Chondrocyte (in vitro differentiated cells): ENCODE measurements around the gene TNFSF9. TPM values are rescaled to one million over a fixed set of nuclear protein-coding genes. Genes with fewer than 3 reads are reported as not detected.

Experiments
- DNase-seq: peaks from one replicate; pipeline ENCODE4 v3.0.0; 2021; ENCODE audit warnings: mixed read lengths, low spot score
- H3K27ac Mint-ChIP-seq: one replicate; pipeline ENCODE4 v1.8.0; 2021; ENCODE audit warnings: mild to moderate bottlenecking, moderate library complexity, mixed read lengths; ENCODE audit not compliant: unreplicated experiment
- H3K27me3 Mint-ChIP-seq: 2 replicates; pipeline ENCODE4 v1.8.0; 2021; ENCODE audit warnings: low read depth, mixed read lengths
- H3K36me3 Mint-ChIP-seq: 2 replicates; pipeline ENCODE4 v1.8.0; 2021; ENCODE audit warnings: low read depth, mixed read lengths
- H3K4me1 Mint-ChIP-seq: 2 replicates; pipeline ENCODE4 v1.8.0; 2021; ENCODE audit warnings: low read depth, mild to moderate bottlenecking, mixed read lengths
- H3K4me3 Mint-ChIP-seq: one replicate; pipeline ENCODE4 v1.8.0; 2021; ENCODE audit warnings: mild to moderate bottlenecking, moderate library complexity, mixed read lengths; ENCODE audit not compliant: unreplicated experiment
- H3K9me3 Mint-ChIP-seq: 2 replicates; pipeline ENCODE4 v1.8.0; 2021; ENCODE audit warnings: low read depth, mixed read lengths
- total RNA-seq: library from RNA; stranded (reverse); gene quantifications from 3 replicates; pipeline ENCODE4 v1.2.1, GENCODE V29; 2021
- TF ChIP-seq, protein P1 (sequence below): fragments of 200-600 bp; sonication (generic); IDR thresholded peaks from 2 replicates; pipeline ENCODE4 v1.5.0; 2021; ENCODE audit warnings: antibody characterized with exemption, mild to moderate bottlenecking, moderate library complexity

Gene TNFSF9
- total RNA-seq, 1 donor from 2014 or later: 5.9 TPM

DNA sequence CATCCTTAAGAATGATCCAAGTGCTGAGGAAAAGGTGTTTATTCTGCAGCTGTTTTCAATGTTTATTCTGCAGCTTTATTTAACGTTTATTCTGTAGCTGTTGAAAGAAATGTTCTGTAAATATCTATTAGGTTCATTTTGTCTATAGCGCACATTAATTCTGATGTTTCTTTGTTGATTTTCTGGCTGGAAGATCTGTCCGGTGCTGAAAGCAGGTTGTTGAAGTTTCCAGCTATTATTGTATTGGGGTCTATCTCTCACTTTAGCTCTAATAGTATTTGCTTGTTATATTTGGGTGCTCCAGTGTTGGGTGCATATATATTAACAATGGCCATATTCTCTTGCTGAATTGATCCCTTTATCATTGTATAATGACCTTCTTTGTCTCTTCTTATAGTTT lies 39.9 kb downstream of the TNFSF9 start:
- H3K27me3 Mint-ChIP-seq: peaks cover 17% of the 10 kb centered on the region
- H3K36me3 Mint-ChIP-seq: peaks cover 3% of the 10 kb centered on the region
- no peak for DNase-seq
- TF ChIP-seq, protein P1, sequence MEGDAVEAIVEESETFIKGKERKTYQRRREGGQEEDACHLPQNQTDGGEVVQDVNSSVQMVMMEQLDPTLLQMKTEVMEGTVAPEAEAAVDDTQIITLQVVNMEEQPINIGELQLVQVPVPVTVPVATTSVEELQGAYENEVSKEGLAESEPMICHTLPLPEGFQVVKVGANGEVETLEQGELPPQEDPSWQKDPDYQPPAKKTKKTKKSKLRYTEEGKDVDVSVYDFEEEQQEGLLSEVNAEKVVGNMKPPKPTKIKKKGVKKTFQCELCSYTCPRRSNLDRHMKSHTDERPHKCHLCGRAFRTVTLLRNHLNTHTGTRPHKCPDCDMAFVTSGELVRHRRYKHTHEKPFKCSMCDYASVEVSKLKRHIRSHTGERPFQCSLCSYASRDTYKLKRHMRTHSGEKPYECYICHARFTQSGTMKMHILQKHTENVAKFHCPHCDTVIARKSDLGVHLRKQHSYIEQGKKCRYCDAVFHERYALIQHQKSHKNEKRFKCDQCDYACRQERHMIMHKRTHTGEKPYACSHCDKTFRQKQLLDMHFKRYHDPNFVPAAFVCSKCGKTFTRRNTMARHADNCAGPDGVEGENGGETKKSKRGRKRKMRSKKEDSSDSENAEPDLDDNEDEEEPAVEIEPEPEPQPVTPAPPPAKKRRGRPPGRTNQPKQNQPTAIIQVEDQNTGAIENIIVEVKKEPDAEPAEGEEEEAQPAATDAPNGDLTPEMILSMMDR: no peak
- H3K27ac Mint-ChIP-seq: no peak overlapping the region
- no peak overlapping the region for H3K4me3 Mint-ChIP-seq
- no peaks in the 10 kb centered on the region for H3K4me1 Mint-ChIP-seq
- peaks cover 12% of the 10 kb centered on the region for H3K9me3 Mint-ChIP-seq

DNA sequence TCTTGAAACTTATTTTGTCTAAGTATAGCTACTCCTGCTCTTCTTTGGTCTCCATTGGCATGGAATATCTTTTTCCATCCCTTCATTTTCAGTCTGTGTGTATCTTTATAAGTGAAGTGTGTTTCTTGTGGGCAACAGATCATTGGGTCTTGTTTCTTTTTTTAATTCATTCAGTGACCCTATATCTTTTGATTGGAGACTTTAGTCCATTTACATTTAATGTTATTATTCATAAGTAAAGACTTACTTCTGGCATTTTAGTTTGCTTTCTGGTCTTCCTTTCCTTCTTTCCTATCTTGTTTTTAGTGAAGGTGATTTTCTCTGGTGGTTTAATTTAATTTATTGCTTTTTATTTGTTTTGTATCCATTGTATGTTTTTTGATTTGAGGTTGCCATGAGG lies 40.3 kb downstream of the TNFSF9 start:
- Mint-ChIP-seq H3K4me1 (no peaks in the 10 kb centered on the region), H3K9me3 (peaks cover 12% of the 10 kb centered on the region), H3K27ac (no peak overlapping the region), H3K27me3 (peaks cover 17% of the 10 kb centered on the region), H3K36me3 (peaks cover 3% of the 10 kb centered on the region), H3K4me3 (no peak overlapping the region)
- DNase-seq: no peak
- TF ChIP-seq, protein P1: no peak

DNA sequence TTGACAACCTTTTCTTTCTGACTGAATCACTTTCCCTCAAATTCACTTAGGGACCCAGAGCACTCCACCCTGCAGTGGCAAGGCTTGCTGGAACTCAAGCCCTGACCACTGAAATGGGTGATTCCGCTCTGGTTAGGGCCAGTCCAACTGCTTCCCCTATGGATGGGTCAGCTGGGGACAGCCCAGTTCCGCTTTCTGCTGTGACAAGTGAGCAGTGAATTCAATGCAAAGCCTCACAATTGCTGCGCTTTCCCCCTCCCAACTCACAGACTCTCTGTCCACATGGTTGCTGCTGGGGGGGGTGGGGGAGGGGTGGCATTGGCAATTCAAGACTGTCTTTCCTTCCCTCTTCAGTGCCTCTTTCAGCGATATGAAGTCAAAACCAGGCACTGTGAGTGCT lies 41.4 kb downstream of the TNFSF9 start:
- peaks cover 17% of the 10 kb centered on the region for H3K27me3 Mint-ChIP-seq

DNA sequence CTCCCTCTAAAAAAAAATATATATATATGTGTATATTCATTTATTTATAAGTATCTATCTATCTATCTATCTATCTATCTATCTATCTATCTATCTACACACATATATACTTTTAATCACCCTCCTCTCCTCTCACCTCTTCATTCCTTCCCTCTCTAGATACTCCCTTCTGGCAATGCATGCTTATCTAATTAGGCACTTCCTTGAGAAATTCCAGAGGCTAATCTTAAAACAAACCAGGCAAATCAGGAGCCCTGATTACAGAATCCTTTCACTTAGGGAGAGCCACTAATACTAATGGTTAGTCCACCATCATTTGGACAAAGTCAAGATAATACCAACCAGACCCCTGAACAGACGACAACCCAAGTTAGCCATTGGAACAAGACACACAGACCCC lies 42.5 kb downstream of the TNFSF9 start:
- DNase-seq: no peak
- TF ChIP-seq, protein P1: no peak
- H3K4me3 Mint-ChIP-seq: no peak overlapping the region
- no peaks in the 10 kb centered on the region for H3K4me1 Mint-ChIP-seq
- no peak overlapping the region for H3K27ac Mint-ChIP-seq
- H3K36me3 Mint-ChIP-seq: peaks cover 3% of the 10 kb centered on the region
- H3K9me3 Mint-ChIP-seq: peaks cover 7% of the 10 kb centered on the region
- peaks cover 11% of the 10 kb centered on the region for H3K27me3 Mint-ChIP-seq

More for the DNA sequence above, 41.4 kb downstream of the TNFSF9 start:
- Mint-ChIP-seq H3K27ac (no peak overlapping the region), H3K36me3 (peaks cover 3% of the 10 kb centered on the region), H3K4me1 (no peaks in the 10 kb centered on the region), H3K9me3 (peaks cover 7% of the 10 kb centered on the region), H3K4me3 (no peak overlapping the region)
- TF ChIP-seq, protein P1: no peak
- DNase-seq: no peak

DNA sequence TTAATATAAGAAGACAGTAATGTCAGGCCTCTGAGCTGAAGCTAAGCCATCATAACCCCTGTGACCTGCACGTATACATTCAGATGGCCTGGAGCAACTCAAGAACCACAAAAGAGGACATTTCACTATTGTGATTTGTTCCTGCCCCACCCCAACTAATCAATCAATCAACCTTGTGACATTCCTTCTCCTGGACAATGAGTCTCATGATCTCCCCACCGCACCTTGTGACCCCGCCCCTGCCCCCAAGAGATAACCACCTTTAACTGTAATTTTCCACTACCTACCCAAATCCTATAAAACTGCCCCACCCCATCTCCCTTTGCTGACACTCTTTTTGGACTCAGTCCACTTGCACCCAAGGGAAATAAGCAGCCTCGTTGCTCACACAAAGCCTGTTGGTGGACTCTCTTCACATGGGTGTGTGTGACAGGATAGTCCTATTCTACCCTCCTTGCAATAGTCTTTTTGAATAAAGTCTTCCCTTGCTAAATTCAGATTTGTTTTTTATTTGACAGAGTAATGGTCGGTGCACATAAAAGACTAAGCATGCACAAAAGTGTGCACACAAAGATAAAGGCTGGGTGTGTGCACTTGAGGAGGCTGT lies 46.1 kb downstream of the TNFSF9 start:
- H3K27ac Mint-ChIP-seq: no peak overlapping the region
- H3K27me3 Mint-ChIP-seq: no peaks in the 10 kb centered on the region
- H3K9me3 Mint-ChIP-seq: peaks cover 3% of the 10 kb centered on the region
- peaks cover 11% of the 10 kb centered on the region for H3K4me1 Mint-ChIP-seq
- peaks cover 1% of the 10 kb centered on the region for H3K36me3 Mint-ChIP-seq
- no peak overlapping the region for H3K4me3 Mint-ChIP-seq
- TF ChIP-seq, protein P1: no peak
- no peak for DNase-seq
